Skin of body (tissue), 2 donors: Measurements from ENCODE around the gene HMCN2. TPM values are rescaled to one million over a fixed set of nuclear protein-coding genes. Genes with fewer than 3 reads are reported as not detected.

Experiments
- DNase-seq: peaks from one replicate; lab custom pipeline; 2025; lab: John Stamatoyannopoulos, UW
- total RNA-seq: library from RNA; depleted of rRNA; stranded (reverse); fragments of >200 nt; gene quantifications from one replicate; pipeline ENCODE4 v1.2.3, GENCODE V29; 2014

Gene HMCN2
- total RNA-seq, 1 donor from 2014 or later: 20.7 TPM

- no peak for DNase-seq
Observed at GRCh38 chr9:130345009-130345896, 79.7 kb downstream of the HMCN2 start.

- no peak for DNase-seq
Observed at GRCh38 chr9:130345897-130346385, 80.4 kb downstream of the HMCN2 start.

GRCh38 chr9:130346431-130346830 lies 80.9 kb downstream of the HMCN2 start:
- DNase-seq: no peak

GRCh38 chr9:130347036-130347435 lies 81.5 kb downstream of the HMCN2 start:
- no peak for DNase-seq

GRCh38 chr9:130347931-130348330 lies 82.4 kb downstream of the HMCN2 start:
- no peak for DNase-seq

DNA sequence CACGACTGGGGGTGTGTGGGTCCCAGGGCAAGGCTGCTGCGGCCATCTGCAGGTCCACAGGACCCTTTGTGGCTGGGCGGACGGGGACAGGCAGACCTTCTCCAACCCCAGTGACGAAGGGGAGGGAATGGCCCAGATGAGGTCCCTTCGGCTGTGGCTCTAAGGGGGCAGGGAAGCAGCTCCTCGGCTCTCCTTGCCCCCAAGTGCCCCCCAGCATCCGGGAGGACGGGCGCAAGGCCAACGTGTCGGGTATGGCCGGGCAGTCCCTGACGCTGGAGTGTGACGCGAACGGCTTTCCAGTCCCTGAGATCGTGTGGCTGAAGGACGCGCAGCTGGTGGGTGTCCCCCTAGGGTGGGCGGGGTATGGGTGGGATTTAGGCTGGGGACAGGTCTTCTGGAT lies 82.8 kb downstream of the HMCN2 start:
- no peak for DNase-seq

- no peak for DNase-seq
Observed at GRCh38 chr9:130348881-130349280, 83.3 kb downstream of the HMCN2 start.

DNA sequence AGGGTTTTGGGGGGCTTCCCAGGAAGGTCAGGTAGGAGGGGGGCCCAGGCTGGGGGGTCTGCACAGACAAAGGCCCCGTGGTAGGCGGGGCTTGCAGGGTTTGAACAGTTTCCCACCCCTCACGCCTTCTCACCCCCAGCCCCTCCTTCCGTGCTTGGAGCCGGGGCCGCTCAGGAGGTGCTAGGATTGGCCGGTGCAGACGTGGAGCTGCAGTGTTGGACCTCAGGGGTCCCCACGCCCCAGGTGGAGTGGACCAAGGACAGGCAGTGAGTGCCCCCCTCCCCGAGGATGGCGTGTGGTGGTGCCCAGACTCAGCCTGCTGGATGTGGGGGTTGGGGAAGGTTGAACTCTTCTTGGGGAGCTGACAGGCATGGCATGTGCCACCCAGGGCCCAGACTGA lies 83.8 kb downstream of the HMCN2 start:
- no peak for DNase-seq

- DNase-seq: no peak
Observed at GRCh38 chr9:130351343-130351742, 85.8 kb downstream of the HMCN2 start.

DNA sequence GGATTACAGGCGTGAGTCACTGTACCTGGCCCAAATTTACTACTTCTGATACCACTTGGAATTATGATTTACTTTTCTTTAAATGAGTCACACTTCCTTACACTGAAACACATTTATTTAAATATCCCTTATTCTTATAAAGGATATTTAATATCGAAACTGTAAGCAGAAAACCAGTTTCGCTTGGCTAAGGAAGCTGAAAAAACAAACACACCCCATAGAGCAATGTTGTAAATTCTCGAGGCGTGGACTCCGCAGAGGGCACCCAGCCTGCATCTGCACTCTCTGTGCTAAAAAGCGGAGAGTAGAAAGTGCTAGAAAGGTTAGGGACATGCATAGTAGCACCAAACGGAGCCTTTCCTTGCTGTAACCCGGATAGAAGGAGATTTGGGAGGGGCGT lies 86.5 kb downstream of the HMCN2 start:
- no peak for DNase-seq

- no peak for DNase-seq
Observed at GRCh38 chr9:130352586-130353285, 87.2 kb downstream of the HMCN2 start.

- DNase-seq: no peak
Observed at GRCh38 chr9:130354378-130354777, 88.8 kb downstream of the HMCN2 start.

- DNase-seq: no peak
Observed at GRCh38 chr9:130354806-130355205, 89.2 kb downstream of the HMCN2 start.

GRCh38 chr9:130356033-130356432 lies 90.5 kb downstream of the HMCN2 start:
- no peak for DNase-seq

- DNase-seq: no peak
Observed at GRCh38 chr9:130356877-130357584, 91.5 kb downstream of the HMCN2 start.

DNA sequence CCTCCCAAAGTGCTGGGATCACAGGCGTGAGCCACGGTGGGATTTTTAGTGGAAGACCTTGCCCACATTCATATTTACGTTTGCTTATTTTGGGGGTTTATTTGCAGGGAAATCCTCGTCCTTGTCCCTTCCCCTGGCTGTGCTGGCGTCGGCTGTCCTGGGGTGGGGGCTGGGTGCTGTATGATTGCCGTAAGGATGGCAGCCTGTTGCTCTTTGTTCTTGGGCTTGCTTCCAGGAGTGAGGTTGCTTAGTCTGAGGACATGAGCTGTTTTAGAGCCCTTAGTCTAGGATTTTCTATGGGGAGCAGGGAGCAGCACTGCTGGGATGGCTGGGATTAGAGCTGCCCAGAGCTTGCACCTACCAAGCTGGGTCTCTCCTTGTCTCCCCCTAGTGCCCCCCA lies 93.4 kb downstream of the HMCN2 start:
- DNase-seq: no peak

DNA sequence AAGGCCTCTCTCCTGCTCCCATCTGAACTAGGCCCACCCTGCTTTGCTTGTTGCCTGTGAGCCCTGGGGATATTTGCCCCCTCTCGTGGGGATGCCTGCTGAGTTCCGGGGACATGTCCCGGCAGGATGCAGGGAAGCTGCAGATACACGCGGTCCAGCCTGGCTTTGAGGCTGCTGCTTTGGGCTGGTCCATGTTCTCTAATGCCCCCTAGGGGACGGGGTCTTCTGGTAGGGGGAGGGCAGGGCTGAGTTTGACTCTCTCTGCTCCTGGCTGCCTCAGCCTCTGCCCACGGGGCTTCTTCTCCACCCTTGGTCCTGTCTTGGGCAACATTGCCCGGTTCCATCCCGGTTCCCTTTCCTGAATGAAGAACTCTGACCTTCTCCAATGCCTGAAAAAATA lies 94.3 kb downstream of the HMCN2 start:
- DNase-seq: no peak

- no peak for DNase-seq
Observed at GRCh38 chr9:130360672-130361071, 95.1 kb downstream of the HMCN2 start.

DNA sequence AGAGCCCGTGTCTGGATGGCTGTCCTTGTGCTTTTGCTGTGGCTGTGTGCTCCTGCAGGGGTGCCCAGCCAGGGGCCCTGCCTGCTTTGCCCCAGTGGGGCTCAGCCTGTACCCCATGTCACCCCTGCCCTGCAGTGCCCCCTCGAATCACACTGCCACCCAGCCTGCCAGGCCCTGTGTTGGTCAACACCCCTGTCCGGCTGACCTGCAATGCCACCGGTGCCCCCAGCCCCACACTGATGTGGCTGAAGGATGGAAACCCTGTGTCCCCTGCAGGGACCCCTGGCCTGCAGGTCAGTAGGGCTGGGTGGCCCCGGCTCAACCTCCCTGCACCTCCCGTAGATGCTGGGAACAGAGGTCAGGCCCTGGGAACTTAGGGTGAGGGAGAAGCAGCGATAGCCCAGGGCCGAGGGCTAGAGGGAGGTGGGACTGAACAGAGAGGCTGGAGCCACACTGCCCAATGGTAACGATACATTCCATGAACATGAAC lies 96.4 kb downstream of the HMCN2 start:
- no peak for DNase-seq

DNA sequence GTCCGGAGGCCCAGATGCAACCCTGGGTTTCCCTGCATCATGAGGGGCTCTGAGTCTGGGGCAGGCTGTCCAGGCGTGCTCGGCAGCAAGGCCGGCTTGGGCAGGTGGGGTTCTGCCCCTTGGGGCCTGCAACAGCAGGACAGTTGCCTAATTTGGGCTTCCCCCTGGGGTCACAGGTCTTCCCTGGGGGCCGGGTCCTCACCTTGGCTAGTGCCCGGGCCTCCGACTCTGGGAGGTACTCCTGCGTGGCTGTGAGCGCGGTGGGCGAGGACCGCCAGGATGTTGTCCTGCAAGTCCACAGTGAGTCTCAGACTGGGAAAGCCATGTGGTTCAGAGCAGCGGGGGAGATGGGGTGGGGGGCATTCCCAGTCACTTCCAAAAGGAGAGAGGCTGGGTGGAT lies 97.1 kb downstream of the HMCN2 start:
- DNase-seq: no peak

DNA sequence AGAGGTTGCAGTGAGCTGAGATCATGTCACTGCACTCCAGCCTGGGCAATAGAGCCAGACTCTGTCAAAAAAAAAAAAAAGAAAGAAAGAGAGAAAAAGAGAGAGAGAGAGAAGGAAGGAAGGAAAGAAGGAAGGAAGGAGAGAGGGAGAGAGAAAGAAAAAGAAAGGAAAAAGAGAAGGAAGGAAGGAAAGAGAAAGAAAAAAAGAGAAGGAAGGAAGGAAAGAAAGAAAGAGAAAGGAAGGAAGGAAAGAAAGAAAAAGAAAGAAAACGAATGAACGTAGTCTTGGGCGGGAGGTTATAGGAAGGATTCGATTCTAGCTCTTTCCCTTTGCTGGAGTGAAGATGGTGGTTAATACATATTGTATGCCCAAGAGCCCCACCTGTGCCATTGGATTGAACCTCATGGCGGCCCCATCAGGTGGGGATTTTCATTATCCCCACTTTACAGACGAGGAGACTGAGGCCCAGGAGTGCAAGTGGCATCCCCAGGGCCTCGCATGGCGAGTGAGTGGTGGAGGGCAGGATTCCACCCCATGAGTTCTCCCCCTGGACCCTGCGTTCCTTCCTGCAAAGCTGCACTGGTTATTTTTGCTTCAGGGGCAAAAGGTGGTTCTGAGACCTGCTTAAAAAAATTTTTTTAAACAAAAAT lies 98.3 kb downstream of the HMCN2 start:
- no peak for DNase-seq
